Fibroblast of lung (primary cell): Measurements from ENCODE around the gene SCN2A. TPM values are rescaled to one million over a fixed set of nuclear protein-coding genes. Genes with fewer than 3 reads are reported as not detected.
"Not testable (repeated sequence)": the region's sequence is repeated elsewhere in the genome, so short reads cannot be mapped to it uniquely, and the experiment has no call there.

Source experiments
- DNase-seq, 2 donors: peaks; one replicate each; pipeline versions ENCODE4 v3.0.0 to v3.0.0-alpha.2; 2010; ENCODE audit warnings: low read depth in 2 of 2
- H2AFZ ChIP-seq: 2 replicates; pipeline ENCODE4 v1.5.1; 2012; ENCODE audit warnings: low read length, control low read depth, inconsistent platforms
- H3K27ac ChIP-seq: 2 replicates; pipeline ENCODE4 v1.5.1; 2011; ENCODE audit warnings: low read length, control low read depth; ENCODE audit not compliant: insufficient read depth
- H3K27me3 ChIP-seq: 2 replicates; pipeline ENCODE4 v1.5.1; 2011; ENCODE audit warnings: mild to moderate bottlenecking, low read length; ENCODE audit not compliant: control insufficient read depth, insufficient read depth
- H3K36me3 ChIP-seq: 2 replicates; pipeline ENCODE4 v1.5.1; 2011; ENCODE audit warnings: low read length; ENCODE audit not compliant: control insufficient read depth, insufficient read depth
- H3K4me1 ChIP-seq: 2 replicates; pipeline ENCODE4 v1.5.1; 2011; ENCODE audit warnings: low read length; ENCODE audit not compliant: control insufficient read depth, insufficient read depth; ENCODE audit errors: extremely low read depth
- H3K4me2 ChIP-seq: 2 replicates; pipeline ENCODE4 v1.5.1; 2011; ENCODE audit warnings: low read length, control low read depth; ENCODE audit not compliant: insufficient read depth; ENCODE audit errors: extremely low read depth
- H3K4me3 ChIP-seq, 4 experiments: fragments of 200-600 bp in 1 of 4; sonication (generic) in 1 of 4; replicated peaks in 1 of 4; 2 replicates each; pipeline ENCODE4 v1.5.1; 2011 to 2016; ENCODE audit warnings: low read length in 4 of 4, low read depth in 3 of 4, mild to moderate bottlenecking in 3 of 4, control low read depth in 2 of 4, inconsistent platforms in 1 of 4, mixed read lengths in 1 of 4; ENCODE audit not compliant: insufficient read depth in 1 of 4; ENCODE audit errors: control extremely low read depth in 1 of 4
- H3K79me2 ChIP-seq: 2 replicates; pipeline ENCODE4 v1.5.1; 2012; ENCODE audit warnings: mild to moderate bottlenecking, low read length, inconsistent platforms; ENCODE audit not compliant: control insufficient read depth, insufficient read depth
- H3K9ac ChIP-seq: 2 replicates; pipeline ENCODE4 v1.5.1; 2011; ENCODE audit warnings: mild to moderate bottlenecking, low read length, control low read depth; ENCODE audit not compliant: insufficient read depth
- H3K9me3 ChIP-seq: 2 replicates; pipeline ENCODE4 v1.5.1; 2012; ENCODE audit warnings: low read depth, low read length; ENCODE audit not compliant: control insufficient read depth, insufficient read depth
- H4K20me1 ChIP-seq: 2 replicates; pipeline ENCODE4 v1.5.1; 2011; ENCODE audit warnings: low read length; ENCODE audit not compliant: control insufficient read depth, insufficient read depth; ENCODE audit errors: extremely low read depth
- CTCF ChIP-seq, 2 donors: IDR thresholded peaks in 1 of 2; conservative IDR thresholded peaks in 1 of 2; 1 replicate in 1 of 2; 2 replicates in 1 of 2; pipeline ENCODE4 v1.5.1; 2011 to 2012; ENCODE audit warnings: low read length in 2 of 2, control low read depth in 1 of 2, inconsistent platforms in 1 of 2, low read depth in 1 of 2, mild to moderate bottlenecking in 1 of 2
- EZH2 ChIP-seq: IDR thresholded peaks from 2 replicates; pipeline ENCODE4 v1.5.1; 2012; ENCODE audit warnings: low read length, control low read depth, mild to moderate bottlenecking; ENCODE audit errors: missing control alignments
- polyA plus RNA-seq, 2 donors: library from polyadenylated mRNA; depleted of rRNA in 1 of 2; stranded (reverse) in 1 of 2; unstranded in 1 of 2; fragments of >200 nt; gene quantifications; 2 replicates each; pipeline ENCODE4 v1.2.1, GENCODE V29; 2011 to 2012; ENCODE audit warnings: missing spikeins in 1 of 2
- total RNA-seq: library from RNA; depleted of rRNA; stranded (reverse); fragments of >200 nt; gene quantifications from 2 replicates; pipeline ENCODE4 v1.2.1, GENCODE V29; 2014

Gene SCN2A
- total and polyA plus RNA-seq, 2 donors (not counting 1 experiment from before 2014, with no cell fraction given) = 0.76 to 7.1 TPM

- Histone ChIP-seq H3K9ac (no peak overlapping the region), H3K36me3 (no peaks in the 10 kb centered on the region), H4K20me1 (no peaks in the 10 kb centered on the region), H3K9me3 (no peaks in the 10 kb centered on the region), H3K79me2 (no peaks in the 10 kb centered on the region), H3K27ac (no peak overlapping the region), H3K27me3 (no peaks in the 10 kb centered on the region), H3K4me2 (no peak overlapping the region), H3K4me3 (no peak overlapping the region), H3K4me1 (no peaks in the 10 kb centered on the region), H2AFZ (no peak overlapping the region)
- TF ChIP-seq EZH2 = no peak
- no peak for DNase-seq
These were observed 143.1 kb downstream of the SCN2A start for GRCh38 chr2:165382362-165382761.

GRCh38 chr2:165390875-165391274 is 151.7 kb downstream of the SCN2A start:
- Histone ChIP-seq H3K36me3 (no peaks in the 10 kb centered on the region), H3K27me3 (no peaks in the 10 kb centered on the region), H3K4me2 (no peak overlapping the region), H3K4me3 (no peak overlapping the region), H2AFZ (no peak overlapping the region), H3K79me2 (no peaks in the 10 kb centered on the region), H3K9ac (no peak overlapping the region), H4K20me1 (no peaks in the 10 kb centered on the region), H3K4me1 (no peaks in the 10 kb centered on the region), H3K9me3 (no peaks in the 10 kb centered on the region), H3K27ac (no peak overlapping the region)
- no peak for DNase-seq
- TF ChIP-seq CTCF (conservative IDR thresholded peaks at IDR 0.05 in 1 of 2, IDR thresholded peaks at IDR 0.05 in 1 of 2; ENCODE audit: low read depth in 1 of 2, low read length in 2 of 2) (no peak), EZH2 (no peak)

- H3K27me3 ChIP-seq = no peaks in the 10 kb centered on the region
These were observed 152.6 kb downstream of the SCN2A start for GRCh38 chr2:165391791-165392190.

GRCh38 chr2:165398603-165399002 is 159.4 kb downstream of the SCN2A start:
- H3K9ac ChIP-seq, H4K20me1 ChIP-seq, H3K27ac ChIP-seq, H3K27me3 ChIP-seq, H3K79me2 ChIP-seq, H3K4me3 ChIP-seq, DNase-seq, H3K9me3 ChIP-seq, H3K36me3 ChIP-seq, H2AFZ ChIP-seq, H3K4me1 ChIP-seq, H3K4me2 ChIP-seq: not testable (repeated sequence)

More at GRCh38 chr2:165391791-165392190, 152.6 kb downstream of the SCN2A start:
- no peak for TF ChIP-seq CTCF (conservative IDR thresholded peaks at IDR 0.05 in 1 of 2, IDR thresholded peaks at IDR 0.05 in 1 of 2; ENCODE audit: low read depth in 1 of 2, low read length in 2 of 2)
- no peak for TF ChIP-seq EZH2
- H3K27ac ChIP-seq = no peak overlapping the region
- no peaks in the 10 kb centered on the region for H3K9me3 ChIP-seq
- no peaks in the 10 kb centered on the region for H3K36me3 ChIP-seq
- H3K4me2 ChIP-seq = no peak overlapping the region
- DNase-seq = no peak
- H3K4me1 ChIP-seq = no peaks in the 10 kb centered on the region
- H3K9ac ChIP-seq = no peak overlapping the region
- no peaks in the 10 kb centered on the region for H4K20me1 ChIP-seq
- no peaks in the 10 kb centered on the region for H3K79me2 ChIP-seq
- no peak overlapping the region for H2AFZ ChIP-seq
- no peak overlapping the region for H3K4me3 ChIP-seq
